NCI-H69 (cell line): ENCODE data around the gene ASPG.

Source experiments
- DNase-seq: peaks from one replicate; lab custom pipeline; 2025; lab: John Stamatoyannopoulos, UW

Gene ASPG

DNA sequence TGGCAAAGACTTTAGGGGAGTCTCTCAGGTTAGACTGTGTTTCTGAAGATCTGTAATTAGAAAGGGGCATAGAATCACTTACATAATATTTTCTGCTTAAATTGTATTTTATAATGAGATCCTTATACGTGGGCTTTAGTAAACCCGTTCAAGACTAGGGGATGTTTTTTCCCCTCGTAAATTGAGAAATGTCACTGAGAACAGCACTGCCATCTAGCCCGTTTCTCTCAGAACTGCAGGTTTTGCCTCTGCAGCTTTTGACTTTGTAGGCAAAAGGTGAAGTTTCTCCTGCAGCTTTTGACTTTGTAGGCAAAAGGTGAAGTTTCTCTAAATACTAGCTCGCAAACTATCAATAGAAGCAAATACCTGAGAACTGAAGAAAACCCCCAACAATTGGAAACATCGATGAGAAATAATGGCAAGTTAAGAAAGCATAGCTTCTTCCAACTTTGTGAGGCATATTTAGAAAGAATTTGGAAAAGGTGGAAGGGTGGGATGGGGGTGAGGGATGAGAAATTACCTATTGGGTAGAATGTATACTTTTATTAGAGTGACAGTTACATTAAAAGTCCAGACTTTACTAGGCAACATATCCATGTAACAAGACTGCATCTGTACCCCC, 9.9 kb upstream of the ASPG start:
- peak; percentile 28 for DNase-seq

DNA sequence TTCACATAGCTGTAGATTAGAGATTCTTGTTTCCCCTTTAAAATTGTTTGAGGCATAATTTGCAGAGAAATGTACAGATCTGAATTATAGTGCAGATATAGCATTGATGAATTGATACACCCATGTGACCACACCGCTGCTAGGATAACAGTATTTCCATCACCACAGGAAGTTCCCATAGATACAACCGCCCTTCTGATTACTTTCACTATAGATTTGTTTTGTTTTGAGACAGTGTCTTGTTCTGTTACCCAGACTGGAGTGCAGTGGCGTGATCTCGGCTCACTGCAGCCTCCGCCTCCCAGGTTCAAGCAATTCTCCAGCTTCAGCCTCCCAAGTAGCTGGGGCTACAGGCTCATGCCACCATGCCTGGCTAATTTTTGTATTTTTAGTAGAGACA, 8.8 kb upstream of the ASPG start:
- no peak for DNase-seq

DNA sequence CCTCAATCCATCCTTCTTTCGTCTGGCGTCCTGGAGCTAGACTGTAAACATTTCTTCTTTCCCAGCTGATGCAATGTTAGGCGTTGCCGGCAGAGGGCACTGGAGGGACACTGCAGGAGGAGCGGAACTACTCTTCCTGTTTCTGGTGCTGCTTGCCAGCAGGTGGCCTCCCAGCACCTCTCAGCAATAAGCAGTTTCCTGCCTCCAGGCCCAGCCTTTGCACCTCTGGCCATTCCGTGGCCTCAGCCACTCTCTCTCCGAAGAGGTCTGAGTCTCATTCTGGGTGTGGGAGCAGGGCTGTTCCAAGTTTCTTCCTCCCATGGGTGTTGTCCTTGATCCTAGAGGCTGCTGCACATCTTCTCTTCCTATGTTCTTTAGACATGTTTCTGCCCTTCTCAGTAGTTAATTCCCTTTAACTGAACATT, 7.5 kb upstream of the ASPG start:
- DNase-seq, result peak; percentile 95

DNA sequence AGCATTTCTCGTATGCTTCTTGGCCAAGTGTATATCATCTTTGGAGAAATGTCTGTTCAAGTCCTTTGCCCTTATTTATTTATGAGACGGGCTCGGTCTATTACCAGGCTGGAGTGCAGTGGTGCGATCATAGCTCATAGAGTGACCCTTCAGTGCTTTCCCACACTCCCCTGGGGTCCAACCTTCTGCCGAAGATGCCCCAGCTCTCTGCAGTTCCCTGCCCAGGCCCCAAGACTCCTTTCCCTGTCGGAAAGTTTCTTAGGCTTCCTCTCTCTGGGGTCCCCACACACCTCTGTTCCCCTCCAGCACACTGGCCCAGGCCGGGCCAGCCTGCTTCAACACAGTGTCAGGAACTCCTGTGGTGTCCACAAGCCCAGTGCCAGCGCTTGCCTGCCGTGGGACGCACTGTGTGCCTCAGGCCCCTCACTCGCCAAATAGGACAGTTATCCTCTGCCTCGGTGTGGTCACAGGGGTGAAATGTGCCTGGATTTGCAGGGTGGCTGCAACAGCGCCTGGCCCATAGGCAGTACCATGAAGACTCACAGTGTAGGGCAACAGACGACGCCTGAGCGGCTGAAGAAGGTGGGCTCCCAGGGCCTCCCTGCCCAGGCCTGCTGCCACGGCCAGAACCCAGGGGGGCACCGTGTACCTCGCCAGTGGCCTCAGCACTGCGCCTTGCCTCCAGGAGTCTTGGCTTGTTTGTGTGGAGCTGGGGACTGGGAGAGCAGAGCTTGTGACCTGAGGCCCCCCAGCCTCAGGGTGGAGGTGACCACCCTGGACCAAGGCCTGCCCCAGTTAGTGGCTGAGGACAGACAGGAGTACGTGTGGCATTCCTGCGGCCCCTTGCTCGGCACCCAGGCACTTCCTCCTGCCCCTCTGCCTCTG, 4.9 kb upstream of the ASPG start:
- DNase-seq, result no peak

DNA sequence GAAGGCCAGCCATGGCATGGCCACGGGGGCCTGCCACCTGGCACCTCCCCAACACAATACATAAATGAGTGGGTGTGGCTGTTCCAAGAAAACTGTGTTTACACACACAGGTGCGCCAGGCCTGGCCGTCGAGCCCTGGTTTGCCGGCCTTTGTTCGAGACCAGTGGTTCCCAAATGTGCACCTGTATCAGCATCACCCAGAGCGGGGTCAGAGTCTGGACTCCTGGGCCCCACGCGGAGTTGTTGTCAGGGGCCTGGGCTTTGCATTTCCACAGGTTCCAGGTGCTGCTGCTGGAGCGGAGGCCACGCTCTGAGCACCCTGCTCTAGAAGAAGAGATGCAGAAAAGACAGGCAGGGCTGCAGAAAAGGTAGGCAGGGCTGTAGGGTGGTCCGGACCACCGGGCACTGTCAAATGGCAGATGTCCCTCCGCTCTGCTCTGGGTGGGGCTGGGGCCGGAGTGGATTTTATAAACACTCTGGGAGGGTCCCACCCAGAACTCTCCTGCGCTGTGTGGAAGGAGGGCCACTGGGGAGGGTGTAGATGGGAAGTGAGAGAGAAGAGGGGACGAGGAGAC, 4.2 kb upstream of the ASPG start:
- DNase-seq, result peak; percentile 94

DNA sequence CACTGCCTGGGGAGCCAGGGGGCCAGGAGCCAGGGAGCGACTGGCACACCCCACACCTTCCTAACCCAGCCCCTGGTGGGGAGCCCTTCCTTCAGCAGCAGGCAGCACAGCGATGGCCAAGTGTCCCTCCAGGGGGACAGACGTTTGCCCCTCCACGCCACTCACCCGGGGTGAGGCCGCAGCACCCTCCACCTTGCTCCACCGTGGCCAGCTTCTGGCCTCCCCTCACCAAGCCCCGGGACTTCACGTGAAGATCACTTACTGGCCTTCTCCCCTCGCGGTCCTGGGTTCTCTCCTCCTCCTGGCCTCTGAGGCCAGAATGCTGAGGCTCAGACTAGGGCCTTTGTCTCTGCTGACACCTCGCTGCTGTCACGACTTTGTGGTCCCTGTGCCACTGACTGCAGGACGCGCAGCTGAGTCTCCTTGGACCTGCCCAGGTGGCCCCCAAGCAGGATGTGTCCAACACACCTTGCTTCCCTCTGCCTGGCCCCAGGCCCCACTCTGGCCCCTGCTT, 3.5 kb upstream of the ASPG start:
- no peak for DNase-seq

DNA sequence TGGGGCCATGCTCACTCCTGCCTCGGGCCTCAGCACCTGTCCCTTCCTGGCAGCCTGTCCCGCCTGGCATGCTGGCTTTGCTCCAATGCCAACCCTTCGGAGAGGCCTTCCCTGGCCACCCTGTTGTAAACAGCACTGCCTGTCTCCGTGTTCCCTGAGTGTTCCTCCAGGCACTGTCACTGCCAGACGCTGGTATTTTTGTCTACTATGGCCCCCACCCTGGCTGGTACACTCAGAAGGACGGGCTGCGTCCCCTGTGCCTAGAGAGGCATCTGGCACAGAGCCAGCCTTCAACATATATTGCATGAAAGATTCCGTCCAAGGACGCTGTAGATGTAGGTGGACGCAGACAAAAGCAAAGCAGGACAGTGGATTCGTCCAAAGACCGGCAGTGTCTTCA, 2.7 kb upstream of the ASPG start:
- DNase-seq, result no peak

DNA sequence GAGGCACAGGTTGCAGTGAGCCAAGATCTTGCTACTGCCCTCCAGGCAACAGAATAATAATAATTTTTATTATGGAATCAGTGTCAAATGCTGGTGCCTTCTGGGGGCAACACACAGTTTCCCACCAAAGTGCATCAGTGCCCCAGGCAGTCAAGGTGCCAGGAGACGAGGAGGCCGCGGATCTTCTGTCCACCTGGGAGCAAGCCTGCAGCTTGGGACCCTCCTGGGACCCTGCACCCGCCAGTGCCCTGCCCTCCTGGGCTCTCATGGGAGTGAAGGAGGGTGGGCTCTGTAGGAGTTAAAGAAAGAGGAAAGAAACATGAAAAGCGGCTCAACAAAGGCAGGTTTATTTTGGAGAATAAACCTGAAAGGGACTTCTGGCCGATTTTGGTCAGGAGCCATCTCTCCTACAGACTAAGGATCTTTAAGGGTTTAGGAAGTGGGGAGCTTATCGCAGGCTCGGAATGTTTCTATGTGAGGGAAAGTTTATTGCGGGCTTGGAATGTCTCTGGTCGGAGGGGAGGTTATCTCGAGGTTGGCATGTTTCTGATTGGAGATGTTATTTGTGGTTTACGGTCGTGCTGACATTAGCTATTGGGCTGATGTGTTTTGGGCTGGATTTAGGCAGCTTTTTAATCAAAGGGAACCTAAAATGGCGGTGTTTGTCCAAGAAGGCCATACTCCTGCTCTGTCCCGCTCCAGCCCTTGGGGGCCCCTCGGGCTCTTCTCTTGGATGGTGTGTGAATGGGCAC, 1.1 kb upstream of the ASPG start:
- DNase-seq, result no peak

DNA sequence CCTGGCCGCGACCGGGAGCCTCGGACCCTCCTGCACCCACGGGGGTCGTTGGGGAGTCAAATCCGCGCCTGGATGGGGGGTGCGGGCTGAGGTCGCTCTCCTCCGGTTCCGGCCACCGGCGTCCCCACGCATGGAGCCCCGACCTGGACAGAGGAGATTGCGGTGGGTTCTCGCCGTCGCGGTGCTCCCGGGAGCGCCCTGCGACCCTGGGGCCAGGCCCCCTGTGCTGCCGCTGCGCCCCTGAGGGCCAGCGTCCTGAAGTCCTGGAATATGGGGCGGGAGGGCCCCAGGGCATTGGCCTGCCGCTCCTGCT, 345 bp downstream of the ASPG start:
- no peak for DNase-seq

DNA sequence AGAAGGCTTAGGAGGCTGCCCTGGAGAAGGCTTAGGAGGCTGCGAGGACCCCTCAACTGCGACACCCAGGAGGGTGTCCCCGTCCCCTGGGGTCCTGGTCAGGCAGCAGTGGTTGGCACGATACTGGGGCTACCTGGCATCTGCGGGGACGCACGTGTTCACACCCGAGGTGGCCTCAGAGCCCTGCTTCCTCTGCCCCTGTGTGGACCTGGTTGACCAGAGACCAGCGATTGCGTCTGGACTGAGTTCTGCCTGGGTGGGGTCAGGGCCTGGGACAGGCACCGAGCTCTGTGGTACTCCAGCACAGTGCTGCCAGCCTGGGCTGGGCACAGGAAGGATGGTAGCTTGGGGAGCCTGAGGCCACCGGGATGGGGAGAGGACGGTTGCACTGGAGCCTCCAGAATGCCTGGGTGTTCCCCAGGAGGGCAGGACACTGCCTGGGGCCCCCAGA, 735 bp downstream of the ASPG start:
- no peak for DNase-seq

DNA sequence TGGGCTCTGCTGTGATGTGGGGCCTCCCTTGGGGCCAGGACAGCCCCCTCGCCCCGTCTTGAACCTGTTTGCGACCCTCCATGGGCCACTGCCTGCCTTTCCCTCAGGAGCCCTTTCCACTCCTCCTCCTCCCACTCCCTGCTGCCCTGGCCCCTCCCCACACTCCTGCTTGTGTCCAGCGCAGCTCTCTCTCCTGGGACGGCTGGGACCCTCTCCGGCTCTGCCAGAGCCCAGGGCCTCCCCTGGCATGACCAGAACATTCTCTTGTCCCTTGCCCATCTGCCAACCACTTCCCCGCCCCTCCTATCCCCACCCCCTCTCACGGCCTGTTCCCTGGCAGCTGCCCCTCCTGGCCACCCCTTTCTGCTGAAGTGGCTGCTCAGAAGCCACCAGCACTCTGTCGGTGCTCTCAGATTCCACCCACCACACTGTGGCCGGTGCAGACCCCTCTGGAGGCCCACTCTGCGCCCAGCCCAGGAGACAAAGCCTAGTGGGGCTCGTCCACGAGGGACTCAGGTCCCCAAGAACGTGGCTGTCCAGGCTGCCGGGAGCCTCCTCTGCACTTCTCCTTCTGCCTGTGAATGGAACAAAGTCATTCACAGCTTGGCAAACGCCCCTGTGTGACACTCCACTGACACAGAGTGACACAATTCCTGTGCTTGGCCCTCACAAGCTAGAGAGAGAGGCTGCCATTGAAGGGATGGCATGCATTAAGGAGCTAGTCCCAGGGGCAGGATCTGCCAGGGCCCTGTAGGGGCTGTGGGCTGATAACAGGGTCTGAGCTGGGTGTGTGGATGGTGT, 1.4 kb downstream of the ASPG start:
- no peak for DNase-seq

DNA sequence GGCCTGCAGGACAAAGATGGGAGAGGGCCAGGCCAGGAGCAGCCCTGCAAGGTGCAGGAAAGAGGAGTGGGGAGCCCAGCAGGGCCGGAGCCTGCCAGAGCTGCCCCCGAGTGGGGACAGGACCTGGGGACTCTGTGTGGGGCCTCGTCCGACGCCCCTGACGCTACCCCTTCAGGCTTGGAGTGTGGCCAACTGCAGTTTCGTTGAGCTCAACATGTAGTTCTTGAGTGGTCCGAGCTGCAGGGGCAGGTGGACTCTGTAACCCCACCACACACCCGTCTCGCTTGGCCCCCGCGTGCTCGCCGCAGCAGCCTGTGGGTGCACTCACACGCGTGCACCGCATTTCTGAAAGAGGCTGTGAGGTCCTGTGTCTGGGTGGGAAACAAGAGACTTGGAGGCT, 2.0 kb downstream of the ASPG start:
- DNase-seq, result no peak

DNA sequence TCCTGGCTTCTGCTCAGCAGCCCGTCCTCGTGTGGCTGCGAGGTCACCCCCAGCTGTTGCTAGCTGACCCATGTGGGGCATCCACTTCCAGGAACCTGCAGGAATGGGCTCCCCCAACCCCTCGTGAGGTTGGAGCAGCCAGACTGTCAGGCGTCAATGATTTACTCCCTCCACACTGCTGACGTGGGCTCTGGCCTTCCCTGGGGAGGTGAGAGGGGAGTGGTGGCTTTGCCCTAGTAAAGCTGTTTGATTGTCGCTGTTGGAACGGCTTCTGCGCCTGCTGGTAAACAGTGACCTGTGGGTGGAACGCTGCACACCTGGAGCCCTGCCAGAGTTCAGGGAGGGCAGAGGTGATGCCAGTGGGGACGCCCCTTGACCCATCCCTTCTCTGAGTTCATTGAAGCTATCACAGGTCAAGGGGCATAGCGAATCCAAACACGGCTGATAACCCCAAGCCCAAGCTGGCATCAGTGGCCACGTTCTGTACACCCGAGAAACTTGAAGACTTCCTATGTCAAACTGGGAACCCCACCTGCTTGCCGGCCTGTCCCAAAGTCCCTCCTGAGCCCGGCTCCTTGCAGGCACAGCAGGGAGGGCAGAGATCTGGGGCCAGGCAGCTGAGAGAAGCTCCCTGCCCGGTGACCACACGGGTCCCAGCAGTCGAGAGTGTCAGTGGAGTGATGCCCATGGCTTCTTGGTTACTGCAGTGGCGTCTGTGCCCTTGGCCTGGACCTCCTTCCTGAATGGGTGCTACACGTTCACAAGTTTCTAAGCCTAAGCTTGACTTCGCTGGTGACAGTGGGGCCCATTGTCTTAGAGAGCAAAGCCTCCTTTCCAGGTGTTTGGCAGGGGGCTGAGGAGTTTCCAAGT, 2.7 kb downstream of the ASPG start:
- DNase-seq, result no peak

DNA sequence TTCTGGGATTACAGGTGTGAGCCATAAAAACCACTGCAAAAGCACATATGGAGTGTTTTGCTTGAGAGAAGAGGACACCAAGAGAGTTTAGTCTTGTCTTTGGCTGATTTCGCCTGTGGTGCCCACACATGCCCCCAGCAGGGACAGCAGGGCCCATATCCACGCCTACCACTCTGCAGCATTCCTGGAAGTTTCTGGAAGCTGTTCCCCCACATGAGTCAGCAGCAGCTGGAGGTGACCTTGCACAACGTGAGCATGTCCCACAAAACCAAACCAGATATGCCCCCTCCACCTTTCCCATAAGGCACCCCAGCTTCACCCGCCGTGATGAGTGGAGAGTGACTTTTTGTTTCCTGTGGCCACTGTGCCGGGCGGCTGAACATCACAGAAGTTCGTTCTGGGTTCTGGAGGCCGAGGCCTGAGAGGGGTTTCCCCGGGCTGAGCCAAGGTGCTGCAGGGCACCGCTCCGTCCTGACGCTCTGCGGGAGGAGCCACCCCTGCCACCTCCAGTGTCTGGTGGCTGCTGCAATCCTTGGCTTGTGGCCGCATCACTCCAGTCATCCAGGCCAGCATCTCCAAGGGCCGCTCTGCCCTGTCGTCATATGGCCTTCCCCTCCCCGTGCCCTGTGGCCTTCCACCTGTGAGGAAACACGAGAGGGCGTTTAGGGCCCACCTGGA, 4.7 kb downstream of the ASPG start:
- DNase-seq, result no peak

DNA sequence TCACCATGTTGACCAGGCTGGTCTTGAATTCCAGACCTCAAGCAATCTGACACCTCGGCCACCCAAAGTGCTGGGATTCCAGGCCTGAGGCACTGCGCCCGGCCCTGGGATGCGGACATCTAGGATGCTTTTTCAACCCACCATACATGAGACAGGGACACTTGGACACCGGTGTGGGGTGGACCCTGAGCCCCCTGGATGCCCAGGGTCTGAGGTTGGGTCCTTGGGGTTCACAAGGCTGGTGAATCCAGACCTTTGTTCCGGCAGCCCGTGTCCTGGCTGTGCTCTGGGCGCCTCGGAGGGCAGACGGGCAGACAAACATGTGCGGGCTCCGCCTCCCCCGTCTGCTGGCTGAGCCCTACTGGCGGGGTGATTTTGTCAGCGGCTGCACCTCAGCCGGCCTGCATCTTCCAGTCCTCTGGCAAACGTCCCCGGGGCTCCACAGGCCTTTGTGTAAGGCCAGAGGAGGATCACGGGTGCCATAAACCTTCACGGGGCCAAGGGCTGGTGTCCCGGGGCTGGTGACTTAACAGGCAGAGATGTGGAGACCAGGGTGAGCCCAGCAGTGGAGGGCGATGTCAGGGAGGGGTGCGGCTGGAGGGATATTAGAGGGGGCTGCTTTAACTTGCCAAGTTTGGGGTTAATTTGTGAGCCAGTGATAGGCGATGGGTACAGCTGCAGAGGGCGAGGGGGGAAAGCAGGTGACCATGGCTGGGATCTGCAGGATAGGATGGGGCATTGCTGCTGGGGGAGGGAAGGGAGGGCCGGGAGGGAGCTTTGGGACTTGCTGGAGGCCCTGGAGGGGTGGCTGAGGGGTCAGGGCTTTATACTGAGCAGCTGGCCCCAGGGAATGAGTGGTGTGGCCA, 5.8 kb downstream of the ASPG start:
- DNase-seq, result no peak

DNA sequence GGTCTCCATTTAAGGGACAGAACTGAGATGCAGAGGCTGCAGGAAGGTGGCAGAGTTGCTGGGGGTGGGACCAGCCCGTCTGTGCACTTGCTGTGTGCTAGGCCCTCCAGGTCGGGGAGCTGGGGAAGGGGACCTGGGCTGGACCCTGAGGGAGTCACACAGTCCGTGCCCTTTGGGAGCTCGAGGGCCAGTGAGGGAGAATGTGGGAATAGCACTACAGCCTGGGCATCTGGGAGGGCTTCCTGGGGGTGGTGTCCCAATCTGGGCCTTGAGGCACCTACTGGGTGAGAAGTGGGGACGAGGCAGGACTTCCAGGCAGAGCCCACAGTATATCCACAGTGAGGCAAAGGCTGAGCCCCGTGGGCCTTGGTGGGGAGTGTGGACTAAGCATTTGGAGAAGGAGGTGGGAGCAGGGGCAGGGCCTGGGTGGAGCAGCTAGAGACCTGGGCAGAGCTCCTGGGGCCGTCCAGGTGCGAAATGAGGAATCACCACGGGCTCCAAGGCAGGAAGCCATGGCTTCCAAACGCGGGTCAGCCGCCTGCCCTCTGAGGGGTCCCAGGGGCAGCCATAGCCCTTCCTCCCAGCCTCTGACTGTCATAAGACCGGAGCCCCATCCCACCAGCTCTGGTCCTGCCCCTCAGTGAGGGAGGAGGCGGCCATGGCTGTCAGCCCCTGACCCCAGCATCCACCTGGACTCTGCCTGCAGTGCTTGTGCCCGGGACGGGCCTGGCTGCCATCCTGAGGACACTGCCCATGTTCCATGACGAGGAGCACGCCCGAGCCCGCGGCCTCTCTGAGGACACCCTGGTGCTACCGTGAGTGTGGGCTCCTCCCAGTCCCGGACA, 6.6 kb downstream of the ASPG start:
- no peak for DNase-seq

DNA sequence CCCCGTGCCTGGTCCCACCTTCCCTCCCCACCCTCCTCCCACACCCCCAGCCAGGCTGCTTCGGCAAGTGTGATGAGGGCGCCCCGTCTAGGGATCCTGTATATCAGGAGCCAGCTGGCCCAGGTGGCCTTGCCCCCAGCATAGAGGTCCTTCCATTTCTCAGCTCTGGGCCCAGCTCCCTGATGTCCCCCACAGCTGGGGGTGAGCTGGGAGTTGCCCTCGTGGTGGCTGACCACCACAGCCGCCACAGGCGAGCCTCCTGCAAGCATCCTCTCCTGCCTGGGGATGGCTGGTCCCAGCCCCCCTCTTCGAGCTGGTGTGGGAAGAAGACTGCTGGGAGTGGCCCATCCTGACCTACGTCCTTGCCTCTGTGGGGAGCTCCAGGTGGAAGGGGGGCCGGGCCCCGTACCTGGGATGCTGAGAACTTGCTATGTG, 7.4 kb downstream of the ASPG start:
- no peak for DNase-seq
